Fibroblast of lung (primary cell): Measurements from ENCODE around the gene FHIT. TPM values are rescaled to one million over a fixed set of nuclear protein-coding genes. Genes with fewer than 3 reads are reported as not detected.

Experiments used
- DNase-seq, 2 donors: peaks; one replicate each; pipeline versions ENCODE4 v3.0.0 to v3.0.0-alpha.2; 2010; ENCODE audit warnings: low read depth in 2 of 2
- H2AFZ ChIP-seq: 2 replicates; pipeline ENCODE4 v1.5.1; 2012; ENCODE audit warnings: low read length, control low read depth, inconsistent platforms
- H3K27ac ChIP-seq: 2 replicates; pipeline ENCODE4 v1.5.1; 2011; ENCODE audit warnings: low read length, control low read depth; ENCODE audit not compliant: insufficient read depth
- H3K27me3 ChIP-seq: 2 replicates; pipeline ENCODE4 v1.5.1; 2011; ENCODE audit warnings: mild to moderate bottlenecking, low read length; ENCODE audit not compliant: control insufficient read depth, insufficient read depth
- H3K36me3 ChIP-seq: 2 replicates; pipeline ENCODE4 v1.5.1; 2011; ENCODE audit warnings: low read length; ENCODE audit not compliant: control insufficient read depth, insufficient read depth
- H3K4me1 ChIP-seq: 2 replicates; pipeline ENCODE4 v1.5.1; 2011; ENCODE audit warnings: low read length; ENCODE audit not compliant: control insufficient read depth, insufficient read depth; ENCODE audit errors: extremely low read depth
- H3K4me2 ChIP-seq: 2 replicates; pipeline ENCODE4 v1.5.1; 2011; ENCODE audit warnings: low read length, control low read depth; ENCODE audit not compliant: insufficient read depth; ENCODE audit errors: extremely low read depth
- H3K4me3 ChIP-seq, 4 experiments: fragments of 200-600 bp in 1 of 4; sonication (generic) in 1 of 4; replicated peaks in 1 of 4; 2 replicates each; pipeline ENCODE4 v1.5.1; 2011 to 2016; ENCODE audit warnings: low read length in 4 of 4, low read depth in 3 of 4, mild to moderate bottlenecking in 3 of 4, control low read depth in 2 of 4, inconsistent platforms in 1 of 4, mixed read lengths in 1 of 4; ENCODE audit not compliant: insufficient read depth in 1 of 4; ENCODE audit errors: control extremely low read depth in 1 of 4
- H3K79me2 ChIP-seq: 2 replicates; pipeline ENCODE4 v1.5.1; 2012; ENCODE audit warnings: mild to moderate bottlenecking, low read length, inconsistent platforms; ENCODE audit not compliant: control insufficient read depth, insufficient read depth
- H3K9ac ChIP-seq: 2 replicates; pipeline ENCODE4 v1.5.1; 2011; ENCODE audit warnings: mild to moderate bottlenecking, low read length, control low read depth; ENCODE audit not compliant: insufficient read depth
- H3K9me3 ChIP-seq: 2 replicates; pipeline ENCODE4 v1.5.1; 2012; ENCODE audit warnings: low read depth, low read length; ENCODE audit not compliant: control insufficient read depth, insufficient read depth
- H4K20me1 ChIP-seq: 2 replicates; pipeline ENCODE4 v1.5.1; 2011; ENCODE audit warnings: low read length; ENCODE audit not compliant: control insufficient read depth, insufficient read depth; ENCODE audit errors: extremely low read depth
- CTCF ChIP-seq, 2 donors: IDR thresholded peaks in 1 of 2; conservative IDR thresholded peaks in 1 of 2; 1 replicate in 1 of 2; 2 replicates in 1 of 2; pipeline ENCODE4 v1.5.1; 2011 to 2012; ENCODE audit warnings: low read length in 2 of 2, control low read depth in 1 of 2, inconsistent platforms in 1 of 2, low read depth in 1 of 2, mild to moderate bottlenecking in 1 of 2
- EZH2 ChIP-seq: IDR thresholded peaks from 2 replicates; pipeline ENCODE4 v1.5.1; 2012; ENCODE audit warnings: low read length, control low read depth, mild to moderate bottlenecking; ENCODE audit errors: missing control alignments
- polyA plus RNA-seq, 2 donors: library from polyadenylated mRNA; depleted of rRNA in 1 of 2; stranded (reverse) in 1 of 2; unstranded in 1 of 2; fragments of >200 nt; gene quantifications; 2 replicates each; pipeline ENCODE4 v1.2.1, GENCODE V29; 2011 to 2012; ENCODE audit warnings: missing spikeins in 1 of 2
- total RNA-seq: library from RNA; depleted of rRNA; stranded (reverse); fragments of >200 nt; gene quantifications from 2 replicates; pipeline ENCODE4 v1.2.1, GENCODE V29; 2014

The FHIT gene
- total and polyA plus RNA-seq, 2 donors (not counting 1 experiment from before 2014, with no cell fraction given) = 0.79 to 2.1 TPM

- no peak overlapping the region for H3K27ac ChIP-seq
- H3K9me3 ChIP-seq = no peaks in the 10 kb centered on the region
- TF ChIP-seq EZH2 (no peak), CTCF (conservative IDR thresholded peaks at IDR 0.05 in 1 of 2, IDR thresholded peaks at IDR 0.05 in 1 of 2; ENCODE audit: low read depth in 1 of 2, low read length in 2 of 2) (no peak)
- H3K27me3 ChIP-seq = no peaks in the 10 kb centered on the region
- no peak overlapping the region for H3K4me3 ChIP-seq
- DNase-seq = no peak
- H3K4me1 ChIP-seq = no peaks in the 10 kb centered on the region
- no peaks in the 10 kb centered on the region for H3K36me3 ChIP-seq
- no peak overlapping the region for H3K4me2 ChIP-seq
- H3K79me2 ChIP-seq = no peaks in the 10 kb centered on the region
- H4K20me1 ChIP-seq = no peaks in the 10 kb centered on the region
- H2AFZ ChIP-seq = no peak overlapping the region
- H3K9ac ChIP-seq = no peak overlapping the region
Measured at GRCh38 chr3:59913645-59914044, 1337.6 kb downstream of the FHIT start.

DNA sequence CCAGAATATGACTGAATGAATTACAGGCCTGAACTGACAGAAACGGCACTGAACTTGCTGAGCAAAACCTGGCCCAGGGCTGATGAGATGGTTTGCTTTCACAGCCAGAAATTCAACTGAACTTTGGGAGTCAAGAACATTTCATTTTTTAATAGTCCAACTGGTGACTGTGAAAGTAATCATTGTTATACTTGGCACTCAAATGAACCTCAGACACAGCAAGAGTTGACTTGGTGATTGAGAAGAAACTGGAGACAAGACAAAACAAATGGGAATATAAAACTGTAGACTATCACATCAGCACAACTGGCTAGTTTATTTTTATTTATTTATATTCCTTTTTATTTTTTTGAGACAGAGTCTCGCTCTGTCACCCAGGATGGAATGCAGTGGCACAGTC, 1342.6 kb downstream of the FHIT start:
- TF ChIP-seq CTCF (conservative IDR thresholded peaks at IDR 0.05 in 1 of 2, IDR thresholded peaks at IDR 0.05 in 1 of 2; ENCODE audit: low read depth in 1 of 2, low read length in 2 of 2) = no peak
- no peak for TF ChIP-seq EZH2
- no peak overlapping the region for H3K4me2 ChIP-seq
- no peak for DNase-seq
- H3K4me3 ChIP-seq = no peak overlapping the region
- no peaks in the 10 kb centered on the region for H3K79me2 ChIP-seq
- H4K20me1 ChIP-seq = no peaks in the 10 kb centered on the region
- H3K9me3 ChIP-seq = no peaks in the 10 kb centered on the region
- no peaks in the 10 kb centered on the region for H3K4me1 ChIP-seq
- no peaks in the 10 kb centered on the region for H3K27me3 ChIP-seq
- no peaks in the 10 kb centered on the region for H3K36me3 ChIP-seq
- no peak overlapping the region for H2AFZ ChIP-seq
- H3K27ac ChIP-seq = no peak overlapping the region
- no peak overlapping the region for H3K9ac ChIP-seq

- Histone ChIP-seq H3K4me1 (no peaks in the 10 kb centered on the region), H3K4me3 (no peak overlapping the region), H3K27ac (no peak overlapping the region), H3K9me3 (no peaks in the 10 kb centered on the region), H4K20me1 (no peaks in the 10 kb centered on the region), H3K79me2 (no peaks in the 10 kb centered on the region), H3K36me3 (no peaks in the 10 kb centered on the region), H3K9ac (no peak overlapping the region), H3K27me3 (no peaks in the 10 kb centered on the region), H3K4me2 (no peak overlapping the region), H2AFZ (no peak overlapping the region)
- no peak for DNase-seq
- TF ChIP-seq EZH2 (no peak), CTCF (conservative IDR thresholded peaks at IDR 0.05 in 1 of 2, IDR thresholded peaks at IDR 0.05 in 1 of 2; ENCODE audit: low read depth in 1 of 2, low read length in 2 of 2) (no peak)
Measured at GRCh38 chr3:59908280-59908679, 1343.0 kb downstream of the FHIT start.
